Kidney (tissue), 14 donors: ENCODE results near the gene NCOA3. TPM values are rescaled to one million over a fixed set of nuclear protein-coding genes. Genes with fewer than 3 reads are reported as not detected.
"Not testable (repeated sequence)": the region's sequence is repeated elsewhere in the genome, so short reads cannot be mapped to it uniquely, and the experiment has no call there.

ENCODE experiments used
- DNase-seq, 5 donors: peaks; one replicate each; pipeline ENCODE4 v3.0.0-alpha.2; 2013 to 2020
- FAIRE-seq: peaks from 2 replicates; lab custom pipeline; 2012; peaks lifted over from hg19 to GRCh38; lab: Jason Lieb, UNC
- H3K27ac ChIP-seq, 2 donors: one replicate each; pipeline ENCODE4 v1.7.0; 2013; ENCODE audit warnings: low read depth in 2 of 2, low read length in 2 of 2, inconsistent platforms in 1 of 2
- H3K27me3 ChIP-seq: one replicate; pipeline ENCODE4 v1.7.1; 2013; ENCODE audit warnings: low read length, inconsistent platforms; ENCODE audit not compliant: control insufficient read depth, insufficient read depth
- H3K36me3 ChIP-seq, 3 donors: one replicate each; pipeline versions ENCODE4 v1.7.0 to v1.7.1; 2013; ENCODE audit warnings: low read length in 3 of 3, control low read depth in 1 of 3, inconsistent platforms in 1 of 3; ENCODE audit not compliant: insufficient read depth in 3 of 3, control insufficient read depth in 2 of 3
- H3K4me1 ChIP-seq, 3 donors: one replicate each; pipeline versions ENCODE4 v1.7.0 to v1.7.1; 2013; ENCODE audit warnings: low read length in 3 of 3, inconsistent platforms in 1 of 3, low read depth in 1 of 3; ENCODE audit not compliant: control insufficient read depth in 2 of 3, insufficient read depth in 2 of 3
- H3K4me3 ChIP-seq, 3 donors: one replicate each; pipeline versions ENCODE4 v1.7.0 to v1.8.1; 2013; ENCODE audit warnings: low read length in 3 of 3, control low read depth in 1 of 3, inconsistent platforms in 1 of 3
- H3K9ac ChIP-seq, 3 donors: one replicate each; pipeline versions ENCODE4 v1.7.0 to v1.7.1; 2013; ENCODE audit warnings: low read length in 3 of 3, control low read depth in 1 of 3, inconsistent platforms in 1 of 3
- H3K9me3 ChIP-seq, 3 donors: one replicate each; pipeline versions ENCODE4 v1.7.0 to v1.7.1; 2013; ENCODE audit warnings: low read length in 3 of 3, control low read depth in 1 of 3, inconsistent platforms in 1 of 3; ENCODE audit not compliant: control insufficient read depth in 2 of 3, insufficient read depth in 1 of 3
- CTCF ChIP-seq: IDR thresholded peaks from 3 replicates; pipeline ENCODE4 v1.5.1; 2012; ENCODE audit warnings: mild to moderate bottlenecking, moderate library complexity, borderline replicate concordance; ENCODE audit not compliant: insufficient read depth; ENCODE audit errors: extremely low read depth
- intact Hi-C: fragments of 100-400 bp; cut with DNase I; formaldehyde crosslinking; loops from one replicate; pipeline ENCODE4 v1.11.1; 2022
- polyA plus RNA-seq: library from polyadenylated mRNA; stranded (reverse); fragments of 350-450 nt; fragmentation: Illumina TruSeq; extraction: RNeasy Lipid Tissue Mini Kit (QIAGEN cat#74804); gene quantifications from one replicate; pipeline ENCODE4 v1.2.3, GENCODE V29; 2014; ENCODE audit warnings: low read depth, low replicate concordance; ENCODE audit not compliant: insufficient read depth
- total RNA-seq: library from RNA; stranded (reverse); fragmentation: NEBNext Ultra II Directional; extraction: Animal tissue kit (Norgen Biotek cat#: 25700); gene quantifications from one replicate; pipeline ENCODE4 v1.2.1, GENCODE V29; 2021
- donor health status: control.
- donor health status: control.
- donor health status: control.
- donor health status: control.
- donor health status: control.
- donor health status: DM: yes; HTN: yes; CAD: no.
- donor health status: Normal renal cell carcinoma (clear cell type).

NCOA3 gene
- total and polyA plus RNA-seq, 2 donors from 2014 or later, result 4.9 to 38.8 TPM

- TF ChIP-seq CTCF, result no peak
- H3K27me3 ChIP-seq, result no peaks in the 10 kb centered on the region
- no peak overlapping the region for H3K4me3 ChIP-seq
- no peaks in the 10 kb centered on the region for H3K36me3 ChIP-seq
- H3K9ac ChIP-seq, result no peak overlapping the region
- intact Hi-C loops, result no loop called here
- no peaks in the 10 kb centered on the region for H3K9me3 ChIP-seq
- H3K27ac ChIP-seq, result no peak overlapping the region
- FAIRE-seq, result no peak
- DNase-seq, result no peak
- no peaks in the 10 kb centered on the region for H3K4me1 ChIP-seq
Measured at GRCh38 chr20:47594157-47594556, 92.5 kb downstream of the NCOA3 start.

- H3K4me3 ChIP-seq, FAIRE-seq, H3K27me3 ChIP-seq, H3K27ac ChIP-seq, H3K9ac ChIP-seq, H3K36me3 ChIP-seq, DNase-seq, intact Hi-C loops, H3K4me1 ChIP-seq, H3K9me3 ChIP-seq: not testable (repeated sequence)
Measured at GRCh38 chr20:47595138-47595537, 93.5 kb downstream of the NCOA3 start.

- intact Hi-C loops, result no loop called here
Measured at GRCh38 chr20:47596003-47596571, 94.4 kb downstream of the NCOA3 start.

GRCh38 chr20:47597090-47597489 lies 95.4 kb downstream of the NCOA3 start:
- TF ChIP-seq CTCF, result no peak
- no peaks in the 10 kb centered on the region for H3K36me3 ChIP-seq
- H3K4me1 ChIP-seq, result no peaks in the 10 kb centered on the region
- H3K9me3 ChIP-seq, result no peaks in the 10 kb centered on the region
- no peak for FAIRE-seq
- no peak for DNase-seq
- H3K27ac ChIP-seq, result no peak overlapping the region
- H3K9ac ChIP-seq, result no peak overlapping the region
- H3K27me3 ChIP-seq, result no peaks in the 10 kb centered on the region
- intact Hi-C loops, result no loop called here
- H3K4me3 ChIP-seq, result no peak overlapping the region

More at GRCh38 chr20:47596003-47596571, 94.4 kb downstream of the NCOA3 start:
- no peak overlapping the region for H3K27ac ChIP-seq
- no peaks in the 10 kb centered on the region for H3K9me3 ChIP-seq
- no peaks in the 10 kb centered on the region for H3K36me3 ChIP-seq
- DNase-seq, result no peak
- no peak overlapping the region for H3K9ac ChIP-seq
- FAIRE-seq, result no peak
- no peaks in the 10 kb centered on the region for H3K4me1 ChIP-seq
- TF ChIP-seq CTCF, result no peak
- H3K4me3 ChIP-seq, result no peak overlapping the region
- no peaks in the 10 kb centered on the region for H3K27me3 ChIP-seq
